HepG2 (cell line): ENCODE data around the gene MCM6. TPM values are rescaled to one million over a fixed set of nuclear protein-coding genes. Genes with fewer than 3 reads are reported as not detected.

Source experiments
- ATAC-seq: fragments of 200-7000 bp; cut with Tn5 transposase; 3 replicates; pipeline ENCODE4 v1.9.1; 2020; ENCODE audit warnings: mild to moderate bottlenecking, moderate library complexity
- BruUV-seq: library from RNA; stranded (reverse); fragments of 400-500 nt; replicated peaks from 2 replicates; lab custom pipeline; 2021; lab: Mats Ljungman, UMichigan
- CTCF ChIA-PET: fragments of 300-600 bp; formaldehyde crosslinking; extraction: SDS; loops from one replicate; lab custom pipeline; 2021; ENCODE audit warnings: low total read pairs, inconsistent platforms, low intra/inter-chr PET ratio; lab: Yijun Ruan, JAX
- POLR2A ChIA-PET: fragments of 350-600 bp; sonication (Branson Sonifier 250); formaldehyde crosslinking; loops from one replicate; lab custom pipeline; 2020; ENCODE audit warnings: antibody characterized with exemption, inconsistent platforms; lab: Yijun Ruan, JAX
- DNase-seq: peaks from one replicate; pipeline ENCODE4 v3.0.0-alpha.2; 2015; ENCODE audit warnings: low spot score
- FAIRE-seq: peaks from 3 replicates; lab custom pipeline; 2011; peaks lifted over from hg19 to GRCh38; lab: Jason Lieb, UNC
- H2AFZ ChIP-seq: one replicate; pipeline ENCODE4 v1.6.1; 2011; ENCODE audit warnings: low read length, inconsistent platforms
- H3K27ac ChIP-seq: fragments of 300-600 bp; 3 replicates; pipeline ENCODE4 v1.8.0; 2011; ENCODE audit warnings: mixed run types, mild to moderate bottlenecking, mixed read lengths, low read length, inconsistent platforms; ENCODE audit not compliant: insufficient read depth; ENCODE audit errors: extremely low read length
- H3K27me3 ChIP-seq, 2 experiments: fragments of 200-600 bp in 1 of 2; 2 replicates in 1 of 2; 3 replicates in 1 of 2; pipeline versions ENCODE4 v1.6.0 to v1.8.0; 2011; ENCODE audit warnings: low read length in 2 of 2, mild to moderate bottlenecking in 2 of 2, moderate library complexity in 2 of 2, inconsistent platforms in 1 of 2; ENCODE audit not compliant: insufficient read depth in 2 of 2, control insufficient read depth in 1 of 2
- H3K36me3 ChIP-seq, 2 experiments: fragments of 200-600 bp in 1 of 2; replicated peaks in 1 of 2; 2 replicates in 1 of 2; 3 replicates in 1 of 2; pipeline versions ENCODE4 v1.5.1 to v1.8.0; 2011; ENCODE audit warnings: low read length in 2 of 2, inconsistent platforms in 1 of 2; ENCODE audit not compliant: insufficient read depth in 2 of 2, control insufficient read depth in 1 of 2
- H3K4me1 ChIP-seq: 2 replicates; pipeline ENCODE4 v1.5.1; 2012; ENCODE audit warnings: low read length, inconsistent platforms; ENCODE audit not compliant: insufficient read depth
- H3K4me2 ChIP-seq: 2 replicates; pipeline ENCODE4 v1.6.0; 2011; ENCODE audit warnings: low read depth, low read length, inconsistent platforms
- H3K4me3 ChIP-seq, 3 experiments: fragments of 200-600 bp in 1 of 3; sonication (generic), shearing (Covaris generic) in 1 of 3; replicated peaks in 1 of 3; 2 replicates each; pipeline ENCODE4 v1.5.1; 2011 to 2016; ENCODE audit warnings: low read length in 3 of 3, inconsistent platforms in 2 of 3, low read depth in 2 of 3, mild to moderate bottlenecking in 2 of 3, control low read depth in 1 of 3, mixed read lengths in 1 of 3; ENCODE audit not compliant: insufficient read depth in 1 of 3
- H3K79me2 ChIP-seq: one replicate; pipeline ENCODE4 v1.6.1; 2011; ENCODE audit warnings: low read length, inconsistent platforms; ENCODE audit not compliant: insufficient read depth
- H3K9ac ChIP-seq: 2 replicates; pipeline ENCODE4 v1.6.0; 2011; ENCODE audit warnings: mild to moderate bottlenecking, low read depth, low read length, inconsistent platforms; ENCODE audit not compliant: insufficient read depth
- H3K9me3 ChIP-seq: 2 replicates; pipeline ENCODE4 v1.5.1; 2012; ENCODE audit warnings: mild to moderate bottlenecking, low read length
- H4K20me1 ChIP-seq: 2 replicates; pipeline ENCODE4 v1.6.0; 2011; ENCODE audit warnings: inconsistent platforms, mild to moderate bottlenecking, low read length, moderate library complexity; ENCODE audit not compliant: insufficient read depth
- DNMT3B ChIP-seq: conservative IDR thresholded peaks from 2 replicates; pipeline ENCODE4 v1.6.1; 2016; ENCODE audit warnings: missing biosample characterization, control low read depth
- KIAA2018 ChIP-seq: sonication (generic); formaldehyde crosslinking; IDR thresholded peaks from 2 replicates; pipeline ENCODE4 v1.5.0; 2020; ENCODE audit warnings: mild to moderate bottlenecking, missing genetic modification reagents, borderline replicate concordance
- REST ChIP-seq, 2 experiments: IDR thresholded peaks; 2 replicates each; pipeline ENCODE4 v1.6.1; 2011 to 2012; ENCODE audit warnings: low read length in 2 of 2, borderline replicate concordance in 1 of 2, low read depth in 1 of 2, mild to moderate bottlenecking in 1 of 2, moderate library complexity in 1 of 2
- TFDP1 ChIP-seq: IDR thresholded peaks from 2 replicates; pipeline ENCODE4 v1.6.1; 2016; ENCODE audit warnings: missing compliant biosample characterization, missing genetic modification reagents, borderline replicate concordance
- ZKSCAN8 ChIP-seq: IDR thresholded peaks from 2 replicates; pipeline ENCODE4 v1.6.1; 2016; ENCODE audit warnings: borderline replicate concordance, missing genetic modification reagents, missing compliant biosample characterization
- ZNF30 ChIP-seq: sonication (generic); formaldehyde crosslinking; IDR thresholded peaks from 2 replicates; pipeline ENCODE4 v1.5.0; 2020; ENCODE audit warnings: mild to moderate bottlenecking, missing genetic modification reagents
- ZNF691 ChIP-seq: sonication (generic); formaldehyde crosslinking; IDR thresholded peaks from 2 replicates; pipeline ENCODE4 v1.4.0; 2020; ENCODE audit warnings: missing genetic modification reagents, low read depth, mild to moderate bottlenecking, borderline replicate concordance
- ZNF782 ChIP-seq: sonication (generic); formaldehyde crosslinking; IDR thresholded peaks from 2 replicates; pipeline ENCODE4 v1.4.0; 2020; ENCODE audit warnings: missing genetic modification reagents, mild to moderate bottlenecking, borderline replicate concordance
- ZNF878 ChIP-seq: sonication (generic); formaldehyde crosslinking; IDR thresholded peaks from 2 replicates; pipeline ENCODE4 v1.8.1; 2023; ENCODE audit warnings: mild to moderate bottlenecking, missing genetic modification reagents, moderate library complexity
- WGBS: methylation state at CpG from one replicate; pipeline ENCODE4 v1.1.6; 2017; ENCODE audit warnings: low lambda C conversion rate; 5-methylcytosine and 5-hydroxymethylcytosine counted together
- in situ Hi-C: cut with HindIII; loops from 2 replicates; pipeline ENCODE4 v1.10.0; 2017; ENCODE audit warnings: low pct_unique_long_range_greater_than_20kb; ENCODE audit not compliant: extremely low pct_ligation_motif_present
- intact Hi-C: fragments of 100-400 bp; cut with micrococcal nuclease; formaldehyde crosslinking; loops from one replicate; pipeline ENCODE4 v1.10.0; 2022; ENCODE audit not compliant: unreplicated experiment
- polyA plus RNA-seq, 8 experiments: library from polyadenylated mRNA; depleted of rRNA in 3 of 8; stranded (reverse) in 7 of 8; unstranded in 1 of 8; fragments of >200 nt; fragmentation: Illumina TruSeq in 4 of 8; extraction: Trizol in 4 of 8; gene quantifications; 2 replicates each; pipeline versions ENCODE4 v1.2.1 to v1.2.3, GENCODE V29; 2011 to 2016; ENCODE audit warnings: low read depth in 4 of 8, missing spikeins in 1 of 8, mixed read lengths in 1 of 8; ENCODE audit not compliant: insufficient read depth in 1 of 8
- total RNA-seq, 5 experiments: library from RNA; depleted of rRNA; stranded (reverse); fragments of >200 nt; fragmentation: Illumina TruSeq; extraction: Trizol; gene quantifications; 2 replicates each; pipeline ENCODE4 v1.2.3, GENCODE V29; 2016; ENCODE audit warnings: low read depth in 1 of 5

MCM6 gene
- total and polyA plus RNA-seq, 2 of the 13 experiments (the other 11 are each of a cell fraction or from before 2014, with no cell fraction given) = 9.7 to 18.7 TPM

GRCh38 chr2:135836596-135837270, 39.5 kb downstream of the MCM6 start, which contains the start of gene LCT:
LCT (minus strand) TSS chr2:135837184; CDS start chr2:135837169, 15 bp downstream.
- H3K36me3 ChIP-seq = no peaks in the 10 kb centered on the region
- H3K79me2 ChIP-seq = no peaks in the 10 kb centered on the region
- H3K27ac ChIP-seq = no peak within 1 kb of the TSS
- intact Hi-C loops (no loop called here), in situ Hi-C loops (no loop called here)
- H3K9me3 ChIP-seq = no peaks in the 10 kb centered on the region
- no peak within 1 kb of the TSS for H3K4me3 ChIP-seq
- DNase-seq (no peak), FAIRE-seq (no peak), ATAC-seq (peak; percentile 29; the same call in 2 of the 3 replicates)
- POLR2A ChIA-PET = no interaction called here
- H4K20me1 ChIP-seq = no peaks in the 10 kb centered on the region
- H3K4me2 ChIP-seq = no peak within 1 kb of the TSS
- no peaks in the 10 kb centered on the region for H3K27me3 ChIP-seq
- no TSS peak for BruUV-seq
- H3K4me1 ChIP-seq = no peaks in the 10 kb centered on the region
- CTCF ChIA-PET = no interaction called here
- H3K9ac ChIP-seq = no peak within 1 kb of the TSS
- 84% methylated on average over 12 of the region's 12 CpGs for WGBS
- no peak within 1 kb of the TSS for H2AFZ ChIP-seq
- TF ChIP-seq ZNF782 (CRISPR knock-in tag) (no peak), ZNF691 (CRISPR knock-in tag) (no peak), REST (IDR thresholded peaks at IDR 0.05; ENCODE audit: borderline replicate concordance in 1 of 2, low read depth in 1 of 2, low read length in 2 of 2) (no peak), ZNF878 (CRISPR knock-in tag) (no peak), KIAA2018 (no peak), ZKSCAN8 (no peak), ZNF30 (CRISPR knock-in tag) (no peak), TFDP1 (CRISPR knock-in tag) (no peak), DNMT3B (CRISPR knock-in tag) (no peak)
